ENCODE data around the gene PDE2A.
"Not testable (repeated sequence)": the region's sequence is repeated elsewhere in the genome, so short reads cannot be mapped to it uniquely, and the experiment has no call there.

PDE2A gene

GRCh38 chr11:72581067-72581466 is 93.2 kb downstream of the PDE2A start:
- no peak for DNase-seq (ENCODE audit: insufficient read length, low spot score)
- FAIRE-seq = no peak

DNA sequence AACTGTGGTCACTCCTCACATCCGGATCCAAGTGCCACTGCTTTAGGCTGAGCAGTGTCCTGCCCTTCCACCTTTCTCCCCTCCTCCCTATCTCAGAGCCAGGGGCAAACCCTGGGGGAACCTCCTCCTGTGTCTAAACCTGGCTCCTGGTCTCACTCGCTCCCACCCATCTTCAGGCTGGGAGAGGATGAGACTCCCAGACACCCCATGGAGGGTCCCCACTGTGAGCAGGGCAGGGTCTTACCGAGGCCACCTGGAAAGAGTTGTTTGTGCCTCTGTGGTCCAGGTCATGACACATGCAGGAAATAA is 93.6 kb downstream of the PDE2A start:
- FAIRE-seq (no peak), DNase-seq (ENCODE audit: insufficient read length, low spot score) (no peak)

DNA sequence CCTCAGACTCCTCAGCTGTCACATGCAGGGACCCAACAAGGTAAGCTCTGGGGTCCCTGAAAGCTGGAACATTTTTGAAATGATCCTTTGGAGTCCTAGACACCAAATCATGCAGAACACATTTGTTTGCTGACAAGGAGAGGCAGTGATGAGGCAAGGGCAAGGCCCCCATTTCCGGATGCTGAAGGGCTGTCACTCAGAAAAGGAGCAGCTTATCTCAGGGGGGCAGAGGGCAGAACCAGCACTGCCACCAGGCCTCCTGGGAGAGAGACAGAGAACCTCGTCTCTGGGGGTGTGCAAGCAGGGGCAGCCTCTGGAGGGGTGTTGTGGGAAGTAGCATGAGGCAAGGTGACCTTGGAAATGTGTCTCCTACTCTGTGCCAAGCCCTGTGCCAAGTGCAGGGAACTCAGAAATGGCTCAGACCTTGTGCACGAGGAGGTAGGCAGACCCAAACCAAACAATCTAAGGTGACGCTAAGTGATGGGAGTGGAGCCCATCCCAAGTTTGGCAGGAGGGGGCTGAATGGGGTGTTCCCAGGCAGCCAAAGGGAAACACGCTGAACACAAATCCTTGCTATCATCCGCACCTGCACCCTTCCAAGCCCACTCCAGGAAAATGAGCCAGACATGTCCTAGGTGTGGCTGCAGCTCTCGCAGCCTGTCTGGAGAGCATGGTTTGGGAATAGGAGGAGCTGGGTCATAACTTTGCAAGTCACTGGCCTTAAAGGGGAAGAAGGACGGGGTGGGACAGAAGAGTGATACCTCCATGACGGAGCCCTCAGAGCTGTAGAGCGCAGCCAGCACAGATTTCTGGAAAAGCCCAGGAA is 94.2 kb downstream of the PDE2A start:
- FAIRE-seq (no peak), DNase-seq (ENCODE audit: insufficient read length, low spot score) (no peak)

- FAIRE-seq = no peak
These were observed 95.0 kb downstream of the PDE2A start for GRCh38 chr11:72578991-72579815.

DNA sequence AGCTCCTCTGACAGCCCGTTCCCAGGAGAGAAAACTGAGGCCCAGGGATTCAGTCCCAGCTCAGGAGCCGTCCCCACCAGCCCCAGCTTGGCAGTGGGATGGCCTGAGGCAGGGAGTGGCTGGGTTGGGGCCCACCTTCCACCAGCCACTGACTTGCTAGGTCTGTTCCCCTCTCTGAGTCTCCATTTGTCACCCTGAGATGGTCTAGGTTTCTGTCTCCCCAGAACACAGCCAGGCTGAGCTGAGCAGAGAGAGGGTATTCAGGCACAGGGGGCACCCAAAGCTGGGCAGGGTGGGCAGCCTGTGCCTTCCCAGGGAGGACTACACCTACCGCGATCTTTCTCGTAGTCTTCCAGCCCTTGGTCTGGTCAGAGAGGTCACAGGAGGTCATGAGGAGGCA is 95.7 kb downstream of the PDE2A start:
- DNase-seq (ENCODE audit: insufficient read length, low spot score) = no peak
- FAIRE-seq = no peak

More at GRCh38 chr11:72578991-72579815, 95.0 kb downstream of the PDE2A start:
- no peak for DNase-seq (ENCODE audit: insufficient read length, low spot score)

DNA sequence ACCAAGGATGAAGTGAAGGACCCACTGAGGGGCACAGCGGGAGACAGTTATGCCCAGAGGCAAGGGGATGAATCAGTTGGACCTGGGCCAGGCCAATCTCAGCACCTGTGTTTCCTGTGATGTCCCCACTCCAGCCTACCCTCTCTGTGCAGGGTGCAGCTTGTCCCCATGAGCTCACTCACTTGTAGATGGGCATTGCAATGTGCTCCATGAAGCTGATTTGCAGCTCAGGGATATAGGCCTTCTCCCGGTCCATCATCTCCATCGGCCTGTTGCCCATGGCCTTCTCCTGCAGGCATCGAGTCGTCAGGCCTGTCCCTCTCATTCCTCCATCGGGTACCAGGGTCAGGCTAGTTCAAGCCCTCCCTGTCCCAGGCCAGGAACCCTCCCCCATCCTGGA is 96.2 kb downstream of the PDE2A start:
- no peak for DNase-seq (ENCODE audit: insufficient read length, low spot score)
- FAIRE-seq = no peak

- DNase-seq (ENCODE audit: insufficient read length, low spot score) (no peak), FAIRE-seq (no peak)
These were observed 96.9 kb downstream of the PDE2A start for GRCh38 chr11:72577271-72577721.

DNA sequence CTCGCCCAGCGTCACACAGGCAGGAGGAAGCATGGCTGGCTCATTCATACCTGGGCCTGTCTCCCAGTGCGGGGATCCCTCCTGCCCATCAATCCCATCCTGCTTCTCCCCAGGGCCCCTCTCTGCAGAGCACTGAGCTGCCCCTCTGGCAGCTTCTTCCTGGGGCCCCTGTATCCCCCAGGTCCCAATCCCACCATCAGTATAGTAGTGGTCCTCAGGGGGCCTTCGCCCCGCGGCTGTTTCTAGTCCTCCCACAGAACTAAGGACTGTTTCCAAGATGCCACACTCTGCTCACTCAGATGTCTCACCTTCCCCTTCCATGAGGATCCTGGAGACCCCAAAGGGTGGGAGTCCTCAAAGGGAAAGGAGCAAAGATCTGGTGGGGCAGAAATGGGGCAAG is 97.6 kb downstream of the PDE2A start:
- no peak for DNase-seq (ENCODE audit: insufficient read length, low spot score)
- FAIRE-seq = no peak

- DNase-seq (ENCODE audit: insufficient read length, low spot score) = no peak
- no peak for FAIRE-seq
These were observed 98.0 kb downstream of the PDE2A start for GRCh38 chr11:72576243-72576595.

GRCh38 chr11:72575533-72576242 is 98.5 kb downstream of the PDE2A start:
- no peak for DNase-seq (ENCODE audit: insufficient read length, low spot score)
- no peak for FAIRE-seq

- FAIRE-seq (no peak), DNase-seq (ENCODE audit: insufficient read length, low spot score) (no peak)
These were observed 99.4 kb downstream of the PDE2A start for GRCh38 chr11:72574548-72575460.

DNA sequence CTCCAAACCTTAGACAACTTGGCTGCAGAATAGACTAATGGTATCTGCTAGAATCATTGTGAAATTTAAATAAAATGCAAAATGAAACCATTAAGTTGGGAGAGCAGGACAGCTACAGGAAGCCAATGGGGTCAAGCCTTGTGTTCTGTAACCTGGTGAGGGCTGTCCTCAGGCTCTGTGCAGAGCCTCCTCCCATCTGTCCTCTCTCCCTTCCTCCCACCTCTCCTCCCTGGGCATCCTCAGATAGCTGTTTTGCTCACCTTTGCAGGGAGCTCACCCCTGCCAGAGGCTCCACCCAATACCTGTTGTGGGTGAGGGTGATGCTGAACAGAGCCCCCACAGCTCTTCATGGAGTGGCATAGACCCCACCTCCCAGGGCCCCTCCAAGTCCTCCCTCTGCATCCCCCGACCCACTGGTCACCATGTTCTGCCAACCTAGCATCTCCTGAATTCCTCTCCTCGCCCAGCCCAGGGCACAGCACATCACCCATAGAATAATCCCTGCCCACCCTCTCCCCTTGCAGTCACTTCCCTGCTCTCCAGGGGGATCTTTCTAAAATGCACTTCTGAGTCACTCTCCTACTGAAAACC is 100.3 kb downstream of the PDE2A start:
- FAIRE-seq (no peak), DNase-seq (ENCODE audit: insufficient read length, low spot score) (no peak)

DNA sequence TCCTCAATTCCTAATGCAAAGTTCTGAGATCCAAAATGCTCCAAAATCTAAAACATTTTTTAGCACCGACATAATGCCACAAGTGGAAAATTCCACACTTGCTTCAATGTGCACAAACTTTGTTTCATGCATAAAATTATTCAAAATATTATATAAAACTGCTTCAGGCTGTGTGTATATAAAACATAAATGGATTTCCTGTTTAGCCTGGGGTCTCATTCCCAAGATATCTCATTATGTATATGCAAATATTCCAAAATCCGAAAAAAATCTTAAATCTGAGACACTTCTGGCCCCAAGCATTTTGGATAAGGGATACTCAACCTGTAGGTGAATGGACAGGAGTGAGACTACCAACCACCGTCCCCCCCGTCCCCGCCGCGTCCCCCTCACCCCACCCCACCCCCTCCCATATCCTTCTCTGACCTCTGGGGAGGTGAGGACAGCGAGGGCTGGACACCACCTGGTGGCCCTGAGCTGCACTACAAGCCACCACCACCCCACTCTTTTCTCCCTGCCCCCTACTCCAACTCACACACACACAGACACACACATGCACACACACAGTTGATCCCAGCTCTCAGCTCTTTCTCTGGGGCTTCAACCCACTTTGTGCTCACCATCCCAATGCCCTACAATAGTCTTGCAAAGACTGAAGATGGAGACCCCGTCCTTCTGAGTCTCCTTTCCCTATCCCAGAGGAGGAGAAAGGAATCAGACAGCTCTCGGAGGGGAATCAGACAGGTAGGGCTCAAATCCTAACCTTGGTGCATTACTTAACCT is 101.0 kb downstream of the PDE2A start:
- no peak for FAIRE-seq

GRCh38 chr11:72572540-72572939 is 101.7 kb downstream of the PDE2A start:
- DNase-seq (ENCODE audit: insufficient read length, low spot score); FAIRE-seq: not testable (repeated sequence)

More for the DNA sequence above, 101.0 kb downstream of the PDE2A start:
- no peak for DNase-seq (ENCODE audit: insufficient read length, low spot score)

- FAIRE-seq = no peak
- DNase-seq (ENCODE audit: insufficient read length, low spot score) = no peak
These were observed 103.1 kb downstream of the PDE2A start for GRCh38 chr11:72570893-72571661.

DNA sequence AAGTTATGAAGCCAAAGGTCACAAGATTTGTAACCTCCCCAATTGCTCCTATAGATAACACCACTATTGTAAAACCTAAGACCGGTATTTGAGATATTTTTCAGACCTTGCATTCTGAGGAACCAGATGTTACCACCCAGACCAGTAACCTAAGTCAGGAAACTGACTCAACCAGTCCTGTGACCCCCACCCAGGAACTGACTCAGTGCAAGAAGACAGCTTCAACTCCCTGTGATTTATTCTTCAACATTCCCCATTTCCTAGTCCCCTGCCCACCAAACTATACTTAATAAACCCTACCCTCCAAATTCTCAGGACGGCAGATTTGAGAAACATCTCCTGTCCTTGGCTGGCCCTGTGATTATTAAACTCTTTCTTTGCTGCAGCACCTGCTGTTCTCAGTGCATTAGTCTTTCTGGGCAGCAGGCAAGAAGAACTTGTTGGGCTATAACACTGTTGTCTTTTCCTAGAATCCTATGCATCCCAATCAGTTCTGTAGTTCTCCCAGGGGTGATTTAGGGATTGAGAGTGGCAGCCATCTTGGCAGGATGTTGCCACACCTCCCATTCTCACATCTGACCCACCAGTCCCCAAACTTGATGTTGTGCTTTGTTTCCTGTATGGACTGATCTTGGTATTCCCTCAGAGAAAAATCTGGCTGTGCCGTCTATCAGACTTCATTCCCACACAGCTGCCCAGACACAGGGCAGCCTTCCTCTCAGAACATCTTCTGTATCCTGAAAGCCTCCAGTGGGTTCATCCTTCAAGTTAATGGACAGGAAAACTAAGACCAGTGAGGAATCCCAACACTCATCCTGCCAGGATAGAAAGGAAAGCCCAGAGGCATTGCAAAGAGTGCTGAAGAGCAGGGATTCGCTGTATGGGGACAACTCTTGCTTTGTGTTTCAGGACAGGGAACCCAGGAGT is 104.0 kb downstream of the PDE2A start:
- FAIRE-seq = no peak
- no peak for DNase-seq (ENCODE audit: insufficient read length, low spot score)

- FAIRE-seq = no peak
- DNase-seq (ENCODE audit: insufficient read length, low spot score) = no peak
These were observed 105.4 kb downstream of the PDE2A start for GRCh38 chr11:72568861-72569260.
